NOMO-1 (cell line): ENCODE results near the gene DCLRE1B.

Experiments
- DNase-seq, 2 experiments: peaks; one replicate each; lab custom pipeline; 2025; ENCODE audit not compliant: unreplicated experiment in 2 of 2; lab: John Stamatoyannopoulos, UW

Gene DCLRE1B

GRCh38 chr1:113886417-113887401 is 18.4 kb upstream of the DCLRE1B start:
- DNase-seq: no peak

GRCh38 chr1:113887402-113888175 is 17.5 kb upstream of the DCLRE1B start, which contains the start of gene BCL2L15:
TSS of gene BCL2L15 (minus strand) at chr1:113887581. CDS start at chr1:113887375, 206 bp downstream.
- DNase-seq: no peak

GRCh38 chr1:113890816-113891215 is 14.3 kb upstream of the DCLRE1B start:
- DNase-seq: no peak

- no peak for DNase-seq
These were observed 13.4 kb upstream of the DCLRE1B start for GRCh38 chr1:113891631-113892220.

GRCh38 chr1:113893267-113893666 is 11.9 kb upstream of the DCLRE1B start:
- no peak for DNase-seq

- DNase-seq: no peak
These were observed 10.0 kb upstream of the DCLRE1B start for GRCh38 chr1:113895098-113895497.

GRCh38 chr1:113895961-113896360 is 9.2 kb upstream of the DCLRE1B start:
- no peak for DNase-seq

GRCh38 chr1:113898241-113898814 is 6.8 kb upstream of the DCLRE1B start:
- DNase-seq: peak in 1 of 2 experiments; percentile 52

GRCh38 chr1:113899111-113899510 is 6.0 kb upstream of the DCLRE1B start:
- DNase-seq: no peak

- DNase-seq: no peak
These were observed 3.9 kb upstream of the DCLRE1B start for GRCh38 chr1:113901191-113901590.

- peak in 1 of 2 experiments; percentile 50 for DNase-seq
These were observed 1.4 kb upstream of the DCLRE1B start for GRCh38 chr1:113903501-113904292.

- peak in 1 of 2 experiments; percentile 81 for DNase-seq
These were observed 843 bp upstream of the DCLRE1B start for GRCh38 chr1:113904293-113904673.

- DNase-seq: no peak
These were observed 322 bp downstream of the DCLRE1B start for GRCh38 chr1:113905435-113905861.

GRCh38 chr1:113912594-113913311 is 7.6 kb downstream of the DCLRE1B start:
- no peak for DNase-seq

- no peak for DNase-seq
These were observed 8.2 kb downstream of the DCLRE1B start for GRCh38 chr1:113913312-113913668.

- DNase-seq: no peak
These were observed 8.9 kb downstream of the DCLRE1B start for GRCh38 chr1:113913887-113914664.

GRCh38 chr1:113916974-113917373 is 11.8 kb downstream of the DCLRE1B start:
- no peak for DNase-seq

GRCh38 chr1:113917400-113918082 is 12.4 kb downstream of the DCLRE1B start:
- no peak for DNase-seq
